Mesenchymal stem cell (in vitro differentiated cells and primary cell): ENCODE data around the gene NAALADL2.

Experiments used
- DNase-seq: peaks from one replicate; pipeline ENCODE4 v3.0.0-alpha.2; 2013
- H2AFZ ChIP-seq: one replicate; pipeline ENCODE4 v1.6.1; 2013; ENCODE audit warnings: low read depth, mild to moderate bottlenecking, control low read depth, inconsistent platforms, low read length, moderate library complexity
- H2AK5ac ChIP-seq: 2 replicates; pipeline ENCODE4 v1.6.1; 2013; ENCODE audit warnings: low read length, moderate library complexity, mild to moderate bottlenecking, inconsistent platforms; ENCODE audit not compliant: severe bottlenecking
- H2BK120ac ChIP-seq: one replicate; pipeline ENCODE4 v1.6.1; 2013; ENCODE audit warnings: low read depth, mild to moderate bottlenecking, inconsistent platforms, low read length, moderate library complexity
- H2BK12ac ChIP-seq, 2 experiments: one replicate each; pipeline ENCODE4 v1.6.1; 2013; ENCODE audit warnings: inconsistent platforms in 2 of 2, low read length in 2 of 2, mild to moderate bottlenecking in 2 of 2, moderate library complexity in 2 of 2, control low read depth in 1 of 2
- H2BK15ac ChIP-seq: one replicate; pipeline ENCODE4 v1.6.1; 2013; ENCODE audit warnings: mild to moderate bottlenecking, low read depth, inconsistent platforms; ENCODE audit not compliant: poor library complexity, severe bottlenecking
- H2BK5ac ChIP-seq: 2 replicates; pipeline ENCODE4 v1.6.1; 2013; ENCODE audit warnings: low read depth, mild to moderate bottlenecking, low read length, control low read depth, inconsistent platforms; ENCODE audit not compliant: poor library complexity, severe bottlenecking
- H3K14ac ChIP-seq, 2 experiments: one replicate each; pipeline ENCODE4 v1.6.1; 2013; ENCODE audit warnings: inconsistent platforms in 2 of 2, low read length in 2 of 2, control low read depth in 1 of 2, mild to moderate bottlenecking in 1 of 2, moderate library complexity in 1 of 2
- H3K18ac ChIP-seq, 2 experiments: one replicate each; pipeline ENCODE4 v1.6.1; 2013; ENCODE audit warnings: inconsistent platforms in 2 of 2, low read length in 2 of 2, control low read depth in 1 of 2, low read depth in 1 of 2, mild to moderate bottlenecking in 1 of 2
- H3K23ac ChIP-seq, 2 experiments: one replicate each; pipeline ENCODE4 v1.6.1; 2013; ENCODE audit warnings: inconsistent platforms in 2 of 2, low read length in 2 of 2, mild to moderate bottlenecking in 2 of 2, moderate library complexity in 2 of 2, control low read depth in 1 of 2
- H3K27ac ChIP-seq: 2 replicates; pipeline ENCODE4 v1.5.1; 2013; ENCODE audit warnings: mild to moderate bottlenecking, moderate library complexity, low read length, control low read depth, inconsistent platforms; ENCODE audit not compliant: poor library complexity, severe bottlenecking
- H3K27me3 ChIP-seq, 2 experiments: 2 replicates each; pipeline versions ENCODE4 v1.6.1 to v1.7.0; 2013; ENCODE audit warnings: low read length in 2 of 2, mild to moderate bottlenecking in 2 of 2, moderate library complexity in 2 of 2, control low read depth in 1 of 2, inconsistent platforms in 1 of 2; ENCODE audit not compliant: control insufficient read depth in 1 of 2, insufficient read depth in 1 of 2
- H3K36me3 ChIP-seq, 2 experiments: 2 replicates each; pipeline versions ENCODE4 v1.6.1 to v1.7.0; 2013; ENCODE audit warnings: low read length in 2 of 2, control low read depth in 1 of 2, inconsistent platforms in 1 of 2, low read depth in 1 of 2, mild to moderate bottlenecking in 1 of 2; ENCODE audit not compliant: insufficient read depth in 2 of 2, control insufficient read depth in 1 of 2
- H3K4ac ChIP-seq, 2 experiments: one replicate each; pipeline ENCODE4 v1.6.1; 2013; ENCODE audit warnings: inconsistent platforms in 2 of 2, low read length in 2 of 2, mild to moderate bottlenecking in 2 of 2, moderate library complexity in 2 of 2, control low read depth in 1 of 2, low read depth in 1 of 2
- H3K4me1 ChIP-seq: 2 replicates; pipeline ENCODE4 v1.6.1; 2013; ENCODE audit warnings: low read depth, low read length, control low read depth; ENCODE audit not compliant: control insufficient read depth, insufficient read depth
- H3K4me2 ChIP-seq: 2 replicates; pipeline ENCODE4 v1.6.1; 2013; ENCODE audit warnings: low read length, mild to moderate bottlenecking, inconsistent platforms; ENCODE audit not compliant: poor library complexity, severe bottlenecking
- H3K4me3 ChIP-seq, 2 experiments: 2 replicates each; pipeline versions ENCODE4 v1.5.1 to v1.7.0; 2013; ENCODE audit warnings: low read length in 2 of 2, mild to moderate bottlenecking in 2 of 2, control low read depth in 1 of 2, low read depth in 1 of 2; ENCODE audit not compliant: insufficient read depth in 1 of 2
- H3K79me1 ChIP-seq: replicated peaks from 2 replicates; pipeline ENCODE4 v1.6.1; 2013; ENCODE audit warnings: mild to moderate bottlenecking, control low read depth, low read length, inconsistent platforms; ENCODE audit not compliant: poor library complexity, severe bottlenecking
- H3K9ac ChIP-seq: 2 replicates; pipeline ENCODE4 v1.7.0; 2013; ENCODE audit warnings: mild to moderate bottlenecking, low read length, moderate library complexity
- H3K9me3 ChIP-seq: 2 replicates; pipeline ENCODE4 v1.7.0; 2013; ENCODE audit warnings: mild to moderate bottlenecking, low read length; ENCODE audit not compliant: control insufficient read depth
- H4K8ac ChIP-seq: one replicate; pipeline ENCODE4 v1.6.1; 2013; ENCODE audit warnings: inconsistent platforms, mild to moderate bottlenecking, low read length, moderate library complexity
- H4K91ac ChIP-seq: one replicate; pipeline ENCODE4 v1.6.1; 2013; ENCODE audit warnings: mild to moderate bottlenecking, low read length, inconsistent platforms
- WGBS: methylation state at CpG from one replicate; pipeline ENCODE4 v1.1.7; 2013; ENCODE audit warnings: mixed read lengths; 5-methylcytosine and 5-hydroxymethylcytosine counted together

The NAALADL2 gene

GRCh38 chr3:175605851-175606250 lies 746.7 kb downstream of the NAALADL2 start:
- Histone ChIP-seq H2BK120ac (no peak overlapping the region), H3K9ac (no peak overlapping the region), H4K91ac (no peak overlapping the region), H3K9me3 (no peaks in the 10 kb centered on the region), H3K79me1 (no peaks in the 10 kb centered on the region), H3K23ac (no peak overlapping the region), H3K4me1 (no peaks in the 10 kb centered on the region), H3K27ac (no peak overlapping the region), H3K4me2 (no peak overlapping the region), H2BK12ac (no peak overlapping the region), H4K8ac (no peak overlapping the region), H2BK15ac (no peak overlapping the region), H3K27me3 (no peaks in the 10 kb centered on the region), H3K18ac (no peak overlapping the region), H3K4me3 (no peak overlapping the region), H3K4ac (no peak overlapping the region), H2BK5ac (no peak overlapping the region), H3K36me3 (no peaks in the 10 kb centered on the region), H2AK5ac (no peak overlapping the region), H2AFZ (no peak overlapping the region), H3K14ac (no peak overlapping the region)
- peak; percentile 35 for DNase-seq
- 88% methylated on average over 1 of the region's 2 CpGs for WGBS

- DNase-seq: no peak
- Histone ChIP-seq H3K18ac (no peak overlapping the region), H2BK120ac (no peak overlapping the region), H3K79me1 (no peaks in the 10 kb centered on the region), H3K4me3 (no peak overlapping the region), H3K4ac (no peak overlapping the region), H3K9me3 (no peaks in the 10 kb centered on the region), H2AFZ (no peak overlapping the region), H2AK5ac (no peak overlapping the region), H3K4me2 (no peak overlapping the region), H4K8ac (no peak overlapping the region), H2BK12ac (no peak overlapping the region), H2BK15ac (no peak overlapping the region), H2BK5ac (no peak overlapping the region), H3K23ac (no peak overlapping the region), H3K36me3 (no peaks in the 10 kb centered on the region), H3K27me3 (no peaks in the 10 kb centered on the region), H3K4me1 (no peaks in the 10 kb centered on the region), H3K9ac (no peak overlapping the region), H4K91ac (no peak overlapping the region), H3K27ac (no peak overlapping the region), H3K14ac (no peak overlapping the region)
- 100% methylated on average over 1 of the region's 1 CpG for WGBS
These were observed 747.6 kb downstream of the NAALADL2 start for GRCh38 chr3:175606650-175607318.

GRCh38 chr3:175608356-175608755 lies 749.2 kb downstream of the NAALADL2 start:
- H3K18ac ChIP-seq: no peak overlapping the region
- 87% methylated on average over 2 of the region's 5 CpGs for WGBS

GRCh38 chr3:175608911-175609310 lies 749.8 kb downstream of the NAALADL2 start:
- H3K36me3 ChIP-seq: no peaks in the 10 kb centered on the region
- WGBS: 100% methylated on average over 2 of the region's 2 CpGs
- no peak overlapping the region for H2BK5ac ChIP-seq
- H3K4me1 ChIP-seq: no peaks in the 10 kb centered on the region
- H3K27me3 ChIP-seq: no peaks in the 10 kb centered on the region
- no peak overlapping the region for H3K27ac ChIP-seq
- DNase-seq: no peak
- no peak overlapping the region for H3K9ac ChIP-seq
- H2BK12ac ChIP-seq: no peak overlapping the region
- H3K18ac ChIP-seq: no peak overlapping the region
- no peak overlapping the region for H4K91ac ChIP-seq
- no peaks in the 10 kb centered on the region for H3K9me3 ChIP-seq
- H2BK15ac ChIP-seq: no peak overlapping the region
- H3K79me1 ChIP-seq: no peaks in the 10 kb centered on the region
- no peak overlapping the region for H3K4ac ChIP-seq
- H2AK5ac ChIP-seq: no peak overlapping the region
- no peak overlapping the region for H3K4me2 ChIP-seq
- H2AFZ ChIP-seq: no peak overlapping the region
- H3K14ac ChIP-seq: no peak overlapping the region
- H3K23ac ChIP-seq: no peak overlapping the region
- H2BK120ac ChIP-seq: no peak overlapping the region
- H3K4me3 ChIP-seq: no peak overlapping the region
- no peak overlapping the region for H4K8ac ChIP-seq

More at GRCh38 chr3:175608356-175608755, 749.2 kb downstream of the NAALADL2 start:
- no peak overlapping the region for H3K14ac ChIP-seq
- H3K23ac ChIP-seq: no peak overlapping the region
- no peak overlapping the region for H2BK120ac ChIP-seq
- H3K9me3 ChIP-seq: no peaks in the 10 kb centered on the region
- H3K27me3 ChIP-seq: no peaks in the 10 kb centered on the region
- H2BK12ac ChIP-seq: no peak overlapping the region
- no peak overlapping the region for H4K8ac ChIP-seq
- no peak overlapping the region for H4K91ac ChIP-seq
- H3K9ac ChIP-seq: no peak overlapping the region
- no peaks in the 10 kb centered on the region for H3K79me1 ChIP-seq
- no peak overlapping the region for H3K4me3 ChIP-seq
- H2BK15ac ChIP-seq: no peak overlapping the region
- no peak overlapping the region for H2BK5ac ChIP-seq
- no peaks in the 10 kb centered on the region for H3K36me3 ChIP-seq
- no peak for DNase-seq
- no peak overlapping the region for H2AK5ac ChIP-seq
- H3K27ac ChIP-seq: no peak overlapping the region
- no peak overlapping the region for H2AFZ ChIP-seq
- no peak overlapping the region for H3K4me2 ChIP-seq
- no peaks in the 10 kb centered on the region for H3K4me1 ChIP-seq
- H3K4ac ChIP-seq: no peak overlapping the region
